Loucy (cell line): ENCODE results near the gene TXNDC11.

ENCODE experiments used
- CTCF ChIP-seq: fragments of 200-600 bp; sonication (generic); conservative IDR thresholded peaks from 2 replicates; pipeline ENCODE4 v1.5.1; 2014; ENCODE audit warnings: mild to moderate bottlenecking, antibody characterized with exemption, low read length
- EZH2phosphoT487 ChIP-seq: fragments of 200-600 bp; IDR thresholded peaks from 2 replicates; pipeline ENCODE4 v1.6.1; 2018; ENCODE audit warnings: antibody characterized with exemption, mild to moderate bottlenecking, moderate library complexity, borderline replicate concordance

- no peak for TF ChIP-seq CTCF
- TF ChIP-seq EZH2phosphoT487, result no peak
Observed at GRCh38 chr16:11722468-11722808, 20.2 kb downstream of the TXNDC11 start.
